GM03348 (cell line): Measurements from ENCODE around the gene GLT8D2.

Experiments used
- DNase-seq: peaks from one replicate; pipeline ENCODE4 v3.0.0; 2012; ENCODE audit warnings: low spot score

GLT8D2 gene

GRCh38 chr12:103948746-103949406 is 101.1 kb downstream of the GLT8D2 start:
- no peak for DNase-seq

GRCh38 chr12:103947871-103948555 is 102.0 kb downstream of the GLT8D2 start:
- DNase-seq, result no peak

- no peak for DNase-seq
Measured at GRCh38 chr12:103944964-103945363, 105.0 kb downstream of the GLT8D2 start.
